ENCODE results near the gene PTH1R.

The PTH1R gene

GRCh38 chr3:46849686-46850467 is 27.6 kb upstream of the PTH1R start:
- WGBS, 2 experiments (ENCODE audit: insufficient coverage in 2 of 2): 77 to 85% methylated on average over 6 of the region's 7 CpGs
- H3K36me3 ChIP-seq (ENCODE audit: control insufficient read depth, insufficient read depth, low read length): no peaks in the 10 kb centered on the region
- peaks cover 13% of the 10 kb centered on the region for H3K4me1 ChIP-seq (ENCODE audit: control insufficient read depth, insufficient read depth, low read length, poor library complexity, severe bottlenecking)
- no peak overlapping the region for H3K27ac ChIP-seq (ENCODE audit: low read depth, low read length, severe bottlenecking)
- no peak overlapping the region for H3K4me3 ChIP-seq (ENCODE audit: extremely low read depth, insufficient read depth, low read length, poor library complexity, severe bottlenecking)
- H3K9me3 ChIP-seq (ENCODE audit: control insufficient read depth, low read length): no peaks in the 10 kb centered on the region

- Histone ChIP-seq H3K4me3 (ENCODE audit: extremely low read depth, insufficient read depth, low read length, poor library complexity, severe bottlenecking) (no peak overlapping the region), H3K4me1 (ENCODE audit: control insufficient read depth, insufficient read depth, low read length, poor library complexity, severe bottlenecking) (peaks cover 7% of the 10 kb centered on the region), H3K27ac (ENCODE audit: low read depth, low read length, severe bottlenecking) (no peak overlapping the region), H3K36me3 (ENCODE audit: control insufficient read depth, insufficient read depth, low read length) (no peaks in the 10 kb centered on the region), H3K9me3 (ENCODE audit: control insufficient read depth, low read length) (no peaks in the 10 kb centered on the region)
- 71% methylated on average over 1 of the region's 1 CpG; no CpG with 5 or more reads in 1 of the 2 experiments for WGBS, 2 experiments (ENCODE audit: insufficient coverage in 2 of 2)
These were observed 27.1 kb upstream of the PTH1R start for GRCh38 chr3:46850468-46850779.

GRCh38 chr3:46851364-46852333 is 25.9 kb upstream of the PTH1R start:
- no peak overlapping the region for H3K27ac ChIP-seq (ENCODE audit: low read depth, low read length, severe bottlenecking)
- peaks cover 4% of the 10 kb centered on the region for H3K4me1 ChIP-seq (ENCODE audit: control insufficient read depth, insufficient read depth, low read length, poor library complexity, severe bottlenecking)
- H3K9me3 ChIP-seq (ENCODE audit: control insufficient read depth, low read length): no peaks in the 10 kb centered on the region
- H3K36me3 ChIP-seq (ENCODE audit: control insufficient read depth, insufficient read depth, low read length): no peaks in the 10 kb centered on the region
- no peak overlapping the region for H3K4me3 ChIP-seq (ENCODE audit: extremely low read depth, insufficient read depth, low read length, poor library complexity, severe bottlenecking)
- 89 to 93% methylated on average over 9 of the region's 13 CpGs for WGBS, 2 experiments (ENCODE audit: insufficient coverage in 2 of 2)

- 93 to 97% methylated on average over 8 to 9 of the region's 9 CpGs for WGBS, 2 experiments (ENCODE audit: insufficient coverage in 2 of 2)
- Histone ChIP-seq H3K4me1 (ENCODE audit: control insufficient read depth, insufficient read depth, low read length, poor library complexity, severe bottlenecking) (peaks cover 4% of the 10 kb centered on the region), H3K27ac (ENCODE audit: low read depth, low read length, severe bottlenecking) (no peak overlapping the region), H3K4me3 (ENCODE audit: extremely low read depth, insufficient read depth, low read length, poor library complexity, severe bottlenecking) (no peak overlapping the region), H3K36me3 (ENCODE audit: control insufficient read depth, insufficient read depth, low read length) (no peaks in the 10 kb centered on the region), H3K9me3 (ENCODE audit: control insufficient read depth, low read length) (no peaks in the 10 kb centered on the region)
These were observed 25.2 kb upstream of the PTH1R start for GRCh38 chr3:46852334-46852720.

- Histone ChIP-seq H3K27ac (ENCODE audit: low read depth, low read length, severe bottlenecking) (no peak overlapping the region), H3K36me3 (ENCODE audit: control insufficient read depth, insufficient read depth, low read length) (no peaks in the 10 kb centered on the region), H3K4me1 (ENCODE audit: control insufficient read depth, insufficient read depth, low read length, poor library complexity, severe bottlenecking) (peaks cover 4% of the 10 kb centered on the region), H3K4me3 (ENCODE audit: extremely low read depth, insufficient read depth, low read length, poor library complexity, severe bottlenecking) (no peak overlapping the region), H3K9me3 (ENCODE audit: control insufficient read depth, low read length) (no peaks in the 10 kb centered on the region)
- WGBS, 2 experiments (ENCODE audit: insufficient coverage in 2 of 2): 78 to 90% methylated on average over 2 of the region's 2 CpGs
These were observed 24.6 kb upstream of the PTH1R start for GRCh38 chr3:46852839-46853355.

- H3K9me3 ChIP-seq (ENCODE audit: control insufficient read depth, low read length): no peaks in the 10 kb centered on the region
- no peaks in the 10 kb centered on the region for H3K36me3 ChIP-seq (ENCODE audit: control insufficient read depth, insufficient read depth, low read length)
- H3K27ac ChIP-seq (ENCODE audit: low read depth, low read length, severe bottlenecking): no peak overlapping the region
- WGBS, 2 experiments (ENCODE audit: insufficient coverage in 2 of 2): 93 to 97% methylated on average over 10 to 13 of the region's 15 CpGs
- H3K4me1 ChIP-seq (ENCODE audit: control insufficient read depth, insufficient read depth, low read length, poor library complexity, severe bottlenecking): peaks cover 3% of the 10 kb centered on the region
- H3K4me3 ChIP-seq (ENCODE audit: extremely low read depth, insufficient read depth, low read length, poor library complexity, severe bottlenecking): no peak overlapping the region
These were observed 23.8 kb upstream of the PTH1R start for GRCh38 chr3:46853441-46854415.

GRCh38 chr3:46854555-46854991 is 22.9 kb upstream of the PTH1R start:
- Histone ChIP-seq H3K36me3 (ENCODE audit: control insufficient read depth, insufficient read depth, low read length) (no peaks in the 10 kb centered on the region), H3K27ac (ENCODE audit: low read depth, low read length, severe bottlenecking) (no peak overlapping the region), H3K9me3 (ENCODE audit: control insufficient read depth, low read length) (no peaks in the 10 kb centered on the region), H3K4me1 (ENCODE audit: control insufficient read depth, insufficient read depth, low read length, poor library complexity, severe bottlenecking) (peaks cover 9% of the 10 kb centered on the region), H3K4me3 (ENCODE audit: extremely low read depth, insufficient read depth, low read length, poor library complexity, severe bottlenecking) (no peak overlapping the region)
- WGBS, 2 experiments (ENCODE audit: insufficient coverage in 2 of 2): 84 to 94% methylated on average over 3 of the region's 5 CpGs

- 92% methylated on average over 11 to 15 of the region's 17 CpGs for WGBS, 2 experiments (ENCODE audit: insufficient coverage in 2 of 2)
- no peaks in the 10 kb centered on the region for H3K9me3 ChIP-seq (ENCODE audit: control insufficient read depth, low read length)
- peaks cover 10% of the 10 kb centered on the region for H3K4me1 ChIP-seq (ENCODE audit: control insufficient read depth, insufficient read depth, low read length, poor library complexity, severe bottlenecking)
- H3K27ac ChIP-seq (ENCODE audit: low read depth, low read length, severe bottlenecking): no peak overlapping the region
- no peaks in the 10 kb centered on the region for H3K36me3 ChIP-seq (ENCODE audit: control insufficient read depth, insufficient read depth, low read length)
- no peak overlapping the region for H3K4me3 ChIP-seq (ENCODE audit: extremely low read depth, insufficient read depth, low read length, poor library complexity, severe bottlenecking)
These were observed 20.7 kb upstream of the PTH1R start for GRCh38 chr3:46856576-46857471.

GRCh38 chr3:46857485-46858341 is 19.8 kb upstream of the PTH1R start:
- Histone ChIP-seq H3K9me3 (ENCODE audit: control insufficient read depth, low read length) (no peaks in the 10 kb centered on the region), H3K27ac (ENCODE audit: low read depth, low read length, severe bottlenecking) (no peak overlapping the region), H3K36me3 (ENCODE audit: control insufficient read depth, insufficient read depth, low read length) (no peaks in the 10 kb centered on the region), H3K4me1 (ENCODE audit: control insufficient read depth, insufficient read depth, low read length, poor library complexity, severe bottlenecking) (peaks cover 11% of the 10 kb centered on the region), H3K4me3 (ENCODE audit: extremely low read depth, insufficient read depth, low read length, poor library complexity, severe bottlenecking) (no peak overlapping the region)
- WGBS, 2 experiments (ENCODE audit: insufficient coverage in 2 of 2): 80 to 85% methylated on average over 4 to 10 of the region's 10 CpGs
